ENCODE results near the gene TCF4. TPM values are rescaled to one million over a fixed set of nuclear protein-coding genes. Genes with fewer than 3 reads are reported as not detected.

Gene TCF4
- polyA plus RNA-seq, 1 of the 3 experiments (the other 2 are of a cell fraction): 39.1 TPM

DNA sequence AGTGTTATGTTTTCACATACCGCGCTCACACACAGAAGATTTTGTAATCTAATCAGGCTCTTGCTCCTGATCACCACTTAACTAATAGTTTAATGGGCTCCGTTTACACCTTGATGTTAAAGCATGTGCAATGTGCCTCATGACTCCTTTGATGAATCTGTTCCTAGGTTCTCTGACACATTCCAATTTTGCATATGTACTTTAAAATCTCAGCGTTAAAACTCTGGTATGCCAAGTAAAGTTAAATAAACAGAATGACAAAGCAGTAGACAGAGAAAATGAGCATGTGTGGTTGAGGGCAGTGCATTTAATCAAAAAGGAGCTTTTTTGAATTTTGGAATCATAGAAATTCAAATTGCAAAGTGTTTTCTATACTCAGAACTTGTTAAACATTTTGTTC, 96.4 kb downstream of the TCF4 start:
- H3K4me2 ChIP-seq: no peak overlapping the region
- H3K4me1 ChIP-seq (ENCODE audit: control insufficient read depth in 1 of 2, insufficient read depth in 2 of 2, low read depth in 1 of 2, low read length in 1 of 2): peaks cover 23 to 34% of the 10 kb centered on the region in 2 experiments
- no peaks in the 10 kb centered on the region for H4K20me1 ChIP-seq (ENCODE audit: insufficient read depth)
- WGBS (ENCODE audit: low lambda C conversion rate): 91% methylated on average over 4 of the region's 4 CpGs
- no peaks in the 10 kb centered on the region for H3K9me3 ChIP-seq
- no peak overlapping the region for H3K4me3 ChIP-seq (ENCODE audit: low read depth in 2 of 2, low read length in 1 of 2)
- H3F3A ChIP-seq (replicated peaks; ENCODE audit: insufficient read depth): peaks cover 5% of the 10 kb centered on the region
- no peaks in the 10 kb centered on the region for H3K9me2 ChIP-seq
- ChIA-PET CTCF (interaction anchor here (0.7 to 1.2 kb wide), 2 partner anchors 22 to 68 kb away, joined by 3 to 6 read pairs; no protein-coding TSS in a partner anchor), POLR2A (no interaction called here)
- no peak overlapping the region for H3K9ac ChIP-seq
- peak overlapping the region in 1 of 2 experiments; percentile 11; a peak in 1 of 4 replicates for H3K27ac ChIP-seq (ENCODE audit: low read depth in 2 of 2, low read length in 1 of 2)
- no peak for DNase-seq
- no peak for TF ChIP-seq JUND (IDR thresholded peaks at IDR 0.05)
- TF ChIP-seq YY1 (IDR thresholded peaks at IDR 0.05; ENCODE audit: low read depth): no peak
- TF ChIP-seq, protein P1, sequence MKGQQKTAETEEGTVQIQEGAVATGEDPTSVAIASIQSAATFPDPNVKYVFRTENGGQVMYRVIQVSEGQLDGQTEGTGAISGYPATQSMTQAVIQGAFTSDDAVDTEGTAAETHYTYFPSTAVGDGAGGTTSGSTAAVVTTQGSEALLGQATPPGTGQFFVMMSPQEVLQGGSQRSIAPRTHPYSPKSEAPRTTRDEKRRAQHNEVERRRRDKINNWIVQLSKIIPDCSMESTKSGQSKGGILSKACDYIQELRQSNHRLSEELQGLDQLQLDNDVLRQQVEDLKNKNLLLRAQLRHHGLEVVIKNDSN (IDR thresholded peaks at IDR 0.05; ENCODE audit: borderline replicate concordance, low read depth): no peak
- no peak for TF ChIP-seq RAD21 (IDR thresholded peaks at IDR 0.05; ENCODE audit: low read length)
- TF ChIP-seq ELF1 (IDR thresholded peaks at IDR 0.05): no peak
- no peak for TF ChIP-seq MEF2A (IDR thresholded peaks at IDR 0.05; ENCODE audit: borderline replicate concordance, low read depth)
- TF ChIP-seq MXI1 (IDR thresholded peaks at IDR 0.05; ENCODE audit: low read depth, low read length): no peak
- no peak for TF ChIP-seq CHD2 (IDR thresholded peaks at IDR 0.05; ENCODE audit: low read length, partially characterized antibody)
- no peak for TF ChIP-seq FOXJ3 (CRISPR knock-in tag; IDR thresholded peaks at IDR 0.05)
- no peak for TF ChIP-seq EP300 (IDR thresholded peaks at IDR 0.05; ENCODE audit: borderline replicate concordance in 1 of 2, low read depth in 1 of 2, low read length in 1 of 2)
- no peak for TF ChIP-seq EZH2phosphoT487 (IDR thresholded peaks at IDR 0.05; ENCODE audit: borderline replicate concordance, low read depth)
- H3K27me3 ChIP-seq (ENCODE audit: insufficient read depth): no peaks in the 10 kb centered on the region
- no peak overlapping the region for H2AFZ ChIP-seq (ENCODE audit: low read depth)
- peaks cover 95% of the 10 kb centered on the region for H3K79me2 ChIP-seq (ENCODE audit: insufficient read depth)
- H3K36me3 ChIP-seq (replicated peaks in 1 of 2; ENCODE audit: control insufficient read depth in 1 of 2, insufficient read depth in 2 of 2, low read length in 1 of 2): no peaks in the 10 kb centered on the region

DNA sequence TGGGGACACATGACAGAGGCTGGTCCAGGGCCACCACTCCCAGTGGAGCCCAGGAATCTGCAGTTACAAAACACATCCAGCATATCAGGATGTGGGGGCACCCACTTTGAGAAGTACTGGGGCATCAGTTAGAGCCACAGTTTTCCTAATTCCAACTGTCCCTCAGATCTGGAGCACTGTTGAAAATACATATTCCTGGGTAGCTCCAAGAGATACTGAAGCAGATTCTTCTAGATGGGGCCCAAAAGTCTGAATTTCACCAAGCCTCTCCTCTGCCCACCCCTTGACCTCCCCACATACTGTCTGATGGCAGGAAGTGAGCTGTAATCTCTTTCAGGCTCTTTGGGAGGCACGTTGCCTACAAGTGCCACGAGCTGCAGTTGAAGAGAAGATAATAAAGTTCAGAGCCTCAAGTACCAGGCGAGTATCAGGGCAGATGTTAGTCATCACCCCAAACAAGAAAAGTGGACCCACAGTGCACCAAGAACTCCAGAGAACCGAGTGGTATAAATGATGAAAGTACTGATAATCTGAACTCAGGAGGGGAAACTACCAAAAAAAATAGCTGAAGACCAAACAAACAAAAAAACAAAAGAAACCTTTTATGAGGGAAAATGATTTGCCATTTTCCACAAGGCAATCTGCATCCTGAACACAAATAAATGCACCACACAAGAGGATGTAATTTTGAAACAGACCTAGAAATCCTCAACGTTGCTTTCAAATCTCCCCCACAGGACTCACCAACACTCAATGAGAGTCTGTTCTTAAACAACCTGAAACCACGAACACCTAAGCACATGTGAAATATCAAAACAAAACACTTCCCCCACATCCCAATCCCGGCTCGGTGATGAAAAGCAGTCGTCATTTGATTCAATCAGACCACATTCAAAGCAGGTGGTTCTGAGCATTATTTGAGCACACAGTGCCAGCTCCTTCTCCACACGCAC, 98.7 kb downstream of the TCF4 start:
- peak; percentile 46 for DNase-seq
- H3K36me3 ChIP-seq (replicated peaks in 1 of 2; ENCODE audit: control insufficient read depth in 1 of 2, insufficient read depth in 2 of 2, low read length in 1 of 2): no peaks in the 10 kb centered on the region
- H3K9ac ChIP-seq: no peak overlapping the region
- H3K9me3 ChIP-seq: no peaks in the 10 kb centered on the region
- ChIA-PET POLR2A (interaction anchor here (0.6 kb wide), 1 partner anchor 8 kb away, joined by 3 read pairs; no protein-coding TSS in a partner anchor), CTCF (interaction anchor here (0.9 to 3.1 kb wide), 6 partner anchors 10 to 291 kb away, joined by 3 to 14 read pairs (median 3); no protein-coding TSS in a partner anchor)
- H2AFZ ChIP-seq (ENCODE audit: low read depth): no peak overlapping the region
- no peaks in the 10 kb centered on the region for H3K9me2 ChIP-seq
- TF ChIP-seq SMC3 (IDR thresholded peaks at IDR 0.05; ENCODE audit: low read depth, low read length) (no peak), FOXJ3 (CRISPR knock-in tag; IDR thresholded peaks at IDR 0.05) (peak; percentile 79; the same call in 1 of the 2 replicates), EP300 (IDR thresholded peaks at IDR 0.05; ENCODE audit: borderline replicate concordance in 1 of 2, low read depth in 1 of 2, low read length in 1 of 2) (peak in 1 of 2 experiments; percentile 88; a peak in 2 of 4 replicates), GATA2 (CRISPR knock-in tag; IDR thresholded peaks at IDR 0.05) (peak; percentile 60; the same call in 1 of the 2 replicates), TCF12 (IDR thresholded peaks at IDR 0.05) (peak; percentile 50), ELF1 (IDR thresholded peaks at IDR 0.05) (no peak), RCOR1 (IDR thresholded peaks at IDR 0.05; ENCODE audit: low read length) (peak; percentile 58; the same call in 1 of the 2 replicates), MXI1 (IDR thresholded peaks at IDR 0.05; ENCODE audit: low read depth, low read length) (peak; percentile 56; the same call in 1 of the 2 replicates), RAD21 (IDR thresholded peaks at IDR 0.05; ENCODE audit: low read length) (no peak; the same call in 1 of the 2 replicates), CHD2 (IDR thresholded peaks at IDR 0.05; ENCODE audit: low read length, partially characterized antibody) (peak; percentile 55)
- TF ChIP-seq, protein P2, sequence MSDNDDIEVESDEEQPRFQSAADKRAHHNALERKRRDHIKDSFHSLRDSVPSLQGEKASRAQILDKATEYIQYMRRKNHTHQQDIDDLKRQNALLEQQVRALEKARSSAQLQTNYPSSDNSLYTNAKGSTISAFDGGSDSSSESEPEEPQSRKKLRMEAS (IDR thresholded peaks at IDR 0.05; ENCODE audit: low read depth): peak; percentile 68; the same call in 1 of the 2 replicates
- peaks cover 11% of the 10 kb centered on the region for H3F3A ChIP-seq (replicated peaks; ENCODE audit: insufficient read depth)
- no peaks in the 10 kb centered on the region for H4K20me1 ChIP-seq (ENCODE audit: insufficient read depth)
- H3K27ac ChIP-seq (ENCODE audit: low read depth in 2 of 2, low read length in 1 of 2): peak overlapping the region; percentile 28 to 91
- H3K4me2 ChIP-seq: peak overlapping the region; percentile 50
- H3K4me3 ChIP-seq (ENCODE audit: low read depth in 2 of 2, low read length in 1 of 2): no peak overlapping the region; a peak in 1 of 4 replicates
- peaks cover 96% of the 10 kb centered on the region for H3K79me2 ChIP-seq (ENCODE audit: insufficient read depth)
- WGBS (ENCODE audit: low lambda C conversion rate): 12% methylated on average over 10 of the region's 10 CpGs
- peaks cover 28 to 30% of the 10 kb centered on the region in 2 experiments for H3K4me1 ChIP-seq (ENCODE audit: control insufficient read depth in 1 of 2, insufficient read depth in 2 of 2, low read depth in 1 of 2, low read length in 1 of 2)
- H3K27me3 ChIP-seq (ENCODE audit: insufficient read depth): no peaks in the 10 kb centered on the region
